Sigmoid colon (tissue), 4 donors: Measurements from ENCODE around the gene NTN1.
A peak's percentile ranks its signal among the peaks of the same experiment; 100 is the strongest.

Experiments
- CTCF ChIP-seq, 4 experiments: fragments of 450-650 bp in 3 of 4; fragments of 200-600 bp in 1 of 4; IDR thresholded peaks; one replicate each; pipeline ENCODE4 v1.5.1; 2016 to 2019; ENCODE audit warnings: antibody characterized with exemption in 4 of 4, mild to moderate bottlenecking in 3 of 4, moderate library complexity in 2 of 4
- EP300 ChIP-seq, 4 donors: sonication (generic); formaldehyde crosslinking; IDR thresholded peaks; one replicate each; pipeline ENCODE4 v1.6.1; 2017; ENCODE audit warnings: antibody characterized with exemption in 4 of 4
- POLR2A ChIP-seq, 2 donors: fragments of 450-650 bp; IDR thresholded peaks; one replicate each; pipeline ENCODE4 v1.6.1; 2016; ENCODE audit warnings: antibody characterized with exemption in 2 of 2, mild to moderate bottlenecking in 2 of 2, moderate library complexity in 2 of 2
- POLR2AphosphoS5 ChIP-seq, 4 donors: sonication (generic); formaldehyde crosslinking; IDR thresholded peaks; one replicate each; pipeline ENCODE4 v1.6.1; 2017; ENCODE audit warnings: antibody characterized with exemption in 4 of 4

- TF ChIP-seq CTCF (IDR thresholded peaks at IDR 0.05) (no peak), EP300 (IDR thresholded peaks at IDR 0.05) (peak in 2 of 4 donors; percentile 15 to 68), POLR2A (IDR thresholded peaks at IDR 0.05) (no peak), POLR2AphosphoS5 (IDR thresholded peaks at IDR 0.05) (peak; percentile 66 to 92 (median 88))
These were observed 137.5 kb downstream of the NTN1 start for GRCh38 chr17:9158544-9159452.
